BJ (cell line): ENCODE data around the gene PPP1R10. TPM values are rescaled to one million over a fixed set of nuclear protein-coding genes. Genes with fewer than 3 reads are reported as not detected.

Experiments used
- CTCF ChIA-PET: fragments of 350-600 bp; formaldehyde crosslinking; extraction: SDS; loops from one replicate; lab custom pipeline; 2021; ENCODE audit warnings: antibody characterized with exemption, inconsistent platforms; lab: Yijun Ruan, JAX
- POLR2A ChIA-PET: fragments of 300-600 bp; sonication (Branson Sonifier 250); formaldehyde crosslinking; extraction: SDS; loops from one replicate; lab custom pipeline; 2021; ENCODE audit warnings: antibody characterized with exemption; lab: Charles Lee
- DNase-seq: peaks from one replicate; pipeline ENCODE4 v3.0.0-alpha.2; 2011; ENCODE audit warnings: low read depth
- H3K27me3 ChIP-seq: 2 replicates; pipeline ENCODE4 v1.6.0; 2011; ENCODE audit warnings: low read length; ENCODE audit not compliant: control insufficient read depth, insufficient read depth
- H3K36me3 ChIP-seq: 2 replicates; pipeline ENCODE4 v1.5.1; 2011; ENCODE audit warnings: low read length; ENCODE audit not compliant: control insufficient read depth, insufficient read depth
- H3K4me3 ChIP-seq: 2 replicates; pipeline ENCODE4 v1.5.1; 2011; ENCODE audit warnings: low read depth, mild to moderate bottlenecking, control low read depth, low read length
- CTCF ChIP-seq: IDR thresholded peaks from 2 replicates; pipeline ENCODE4 v1.5.1; 2011; ENCODE audit warnings: low read depth, mild to moderate bottlenecking, control low read depth, inconsistent platforms, low read length, moderate library complexity; ENCODE audit not compliant: insufficient read depth
- polyA plus RNA-seq: library from polyadenylated mRNA; depleted of rRNA; stranded (reverse); fragments of >200 nt; gene quantifications from 2 replicates; pipeline ENCODE4 v1.2.3, GENCODE V29; 2011

The PPP1R10 gene
- polyA plus RNA-seq, 1 experiment: 32.2 TPM

DNA sequence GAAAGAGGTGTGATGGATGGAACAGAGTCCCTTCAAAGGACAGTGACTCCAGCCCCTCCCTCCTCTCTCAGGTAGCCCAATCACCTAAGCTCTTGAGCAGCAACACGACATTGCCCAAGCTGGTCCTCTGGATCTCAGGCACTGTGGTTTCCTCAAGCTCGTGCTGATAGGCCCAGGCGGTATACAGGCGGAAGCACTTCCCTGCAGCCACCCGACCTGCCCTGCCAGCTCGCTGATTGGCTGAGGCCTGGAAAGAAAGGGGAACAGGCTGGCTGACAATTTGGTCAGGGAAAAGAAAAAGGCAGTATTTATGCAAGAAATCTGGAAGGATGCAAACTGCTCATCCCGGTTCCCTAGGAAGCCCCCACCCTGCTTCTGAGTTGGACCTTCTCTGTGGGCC lies 39.5 kb upstream of the PPP1R10 start:
- POLR2A ChIA-PET: no interaction called here
- no peak for DNase-seq
- TF ChIP-seq CTCF: no peak
- CTCF ChIA-PET: interaction anchor here (0.6 to 1.8 kb wide), 2 partner anchors 16 to 110 kb away, joined by 3 to 5 read pairs; partner anchors contain the start of gene DHX16
- Histone ChIP-seq H3K27me3 (no peaks in the 10 kb centered on the region), H3K36me3 (peaks cover 46% of the 10 kb centered on the region), H3K4me3 (no peak overlapping the region)

- Histone ChIP-seq H3K36me3 (peaks cover 43% of the 10 kb centered on the region), H3K27me3 (no peaks in the 10 kb centered on the region), H3K4me3 (no peak overlapping the region)
- no peak for TF ChIP-seq CTCF
- DNase-seq: no peak
- ChIA-PET POLR2A (no interaction called here), CTCF (no interaction called here)
Measured at GRCh38 chr6:30655743-30656094, 38.7 kb upstream of the PPP1R10 start.

DNA sequence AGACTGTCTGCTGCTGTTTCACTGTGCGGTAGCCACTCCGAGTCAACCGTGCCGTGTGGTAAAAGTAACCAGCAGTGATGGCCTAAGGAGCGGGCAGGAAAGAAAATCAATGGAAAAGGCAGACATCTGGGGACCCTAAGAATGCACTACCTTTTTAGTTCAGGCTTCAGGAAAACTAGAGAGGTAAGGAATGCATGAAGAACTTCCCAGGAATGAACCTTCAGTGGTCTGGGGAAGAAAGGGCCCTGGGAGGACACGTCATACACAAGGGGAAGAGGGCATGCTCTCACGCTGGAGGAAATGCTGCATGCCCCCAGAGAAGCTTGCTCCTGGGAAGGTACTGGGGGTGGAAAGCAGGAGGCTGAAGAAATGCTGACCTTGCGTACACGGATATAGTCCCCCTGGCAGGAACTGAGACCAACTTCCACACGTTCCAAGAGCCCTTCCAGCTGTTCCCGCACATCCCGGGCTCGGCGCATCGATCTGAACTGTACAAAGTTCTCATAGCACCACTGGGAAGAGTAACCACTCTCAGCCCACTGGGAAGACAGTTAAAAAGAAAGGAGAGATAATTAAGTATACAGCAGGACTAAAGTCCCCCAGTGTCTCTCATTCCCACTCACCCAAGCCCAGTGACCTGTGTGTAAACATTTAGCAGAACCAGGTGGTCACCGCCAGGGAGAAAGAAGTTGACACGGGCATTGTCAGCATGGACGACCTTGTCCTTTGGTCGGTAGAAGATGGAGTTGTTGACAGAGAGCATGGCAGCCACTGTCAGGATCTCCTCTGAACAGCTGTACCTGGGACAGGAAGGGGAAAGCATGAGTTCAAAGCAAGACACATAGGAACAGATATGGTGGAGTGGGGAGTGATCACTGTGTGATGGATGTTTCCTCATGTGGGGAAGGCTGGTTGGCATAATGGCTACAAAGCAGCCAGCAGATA lies 38.0 kb upstream of the PPP1R10 start:
- Histone ChIP-seq H3K27me3 (no peaks in the 10 kb centered on the region), H3K4me3 (no peak overlapping the region), H3K36me3 (peaks cover 40% of the 10 kb centered on the region)
- CTCF ChIA-PET: no interaction called here
- TF ChIP-seq CTCF: no peak
- POLR2A ChIA-PET: no interaction called here
- DNase-seq: no peak

GRCh38 chr6:30651143-30651542 lies 34.1 kb upstream of the PPP1R10 start:
- ChIA-PET CTCF (interaction anchor here (1.0 to 3.2 kb wide), 3 partner anchors 12 to 28 kb away, joined by 4 to 7 read pairs (median 5); partner anchors contain the start of gene DHX16), POLR2A (no interaction called here)
- no peak for DNase-seq

More at GRCh38 chr6:30651143-30651542, 34.1 kb upstream of the PPP1R10 start:
- H3K4me3 ChIP-seq: no peak overlapping the region
- H3K36me3 ChIP-seq: peaks cover 19% of the 10 kb centered on the region
- no peak for TF ChIP-seq CTCF
- no peaks in the 10 kb centered on the region for H3K27me3 ChIP-seq
